GM12864 (cell line): Measurements from ENCODE around the gene AP1S2.

ENCODE experiments used
- DNase-seq: peaks from one replicate; pipeline ENCODE4 v3.0.0-alpha.2; 2011; ENCODE audit warnings: low read depth
- H3K4me3 ChIP-seq: 2 replicates; pipeline ENCODE4 v1.5.1; 2011; ENCODE audit warnings: mild to moderate bottlenecking, low read depth, low read length, control low read depth
- TF ChIP-seq, protein P1 (sequence below): IDR thresholded peaks from 2 replicates; pipeline ENCODE4 v1.5.1; 2011; ENCODE audit warnings: low read depth, mild to moderate bottlenecking, moderate library complexity, low read length, control low read depth, inconsistent platforms; ENCODE audit errors: missing control alignments

AP1S2 gene

DNA sequence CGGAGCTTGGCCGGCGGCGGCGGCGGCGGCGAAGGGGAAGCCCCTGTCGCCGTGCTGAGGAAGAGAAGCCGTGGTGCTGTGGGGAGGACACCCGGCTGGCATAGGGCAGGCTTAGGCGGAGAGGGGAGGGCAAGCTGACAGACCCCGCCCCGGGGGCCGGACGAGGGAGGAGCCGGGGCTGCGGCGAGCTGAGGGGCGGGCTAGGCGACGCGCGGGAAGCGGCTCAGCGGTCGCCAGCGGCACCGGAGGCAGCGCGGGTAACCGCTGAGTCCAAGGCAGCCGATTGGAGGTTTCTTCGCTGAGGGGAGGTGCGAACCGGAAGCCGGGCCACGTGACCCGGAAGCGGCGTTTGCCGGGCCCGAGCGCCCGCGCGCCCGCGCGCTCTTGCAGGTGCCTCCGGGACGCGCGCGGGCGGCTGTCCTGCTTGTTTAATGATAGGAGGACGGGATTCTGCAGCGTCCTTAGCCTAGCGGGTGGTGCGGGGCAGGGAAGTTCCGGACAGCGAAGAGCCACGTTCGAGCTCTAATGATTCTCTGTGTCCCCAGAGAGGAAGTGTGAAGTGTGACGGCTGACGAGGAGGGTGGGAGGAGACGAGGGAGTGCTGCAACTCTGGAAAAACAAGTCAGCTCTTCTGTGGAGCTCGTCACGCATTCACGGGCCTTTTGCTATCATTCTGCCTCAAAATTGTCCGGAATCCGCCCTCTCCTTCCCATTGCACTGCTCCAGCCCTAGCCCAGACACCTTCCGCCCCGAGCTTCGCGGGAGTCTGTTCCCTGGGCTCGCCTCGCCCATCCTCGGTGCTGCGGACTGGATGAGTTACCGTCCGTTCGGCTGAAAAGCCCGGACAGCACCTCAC lies at the start of gene AP1S2:
Gene AP1S2 (minus strand): TSS at position 102 of the 856 bp plus-strand sequence. CDS start 2,289 bp downstream, outside the sequence.
- peak; percentile 74 for DNase-seq
- H3K4me3 ChIP-seq = peak within 1 kb of the TSS; percentile 76
- TF ChIP-seq, protein P1, sequence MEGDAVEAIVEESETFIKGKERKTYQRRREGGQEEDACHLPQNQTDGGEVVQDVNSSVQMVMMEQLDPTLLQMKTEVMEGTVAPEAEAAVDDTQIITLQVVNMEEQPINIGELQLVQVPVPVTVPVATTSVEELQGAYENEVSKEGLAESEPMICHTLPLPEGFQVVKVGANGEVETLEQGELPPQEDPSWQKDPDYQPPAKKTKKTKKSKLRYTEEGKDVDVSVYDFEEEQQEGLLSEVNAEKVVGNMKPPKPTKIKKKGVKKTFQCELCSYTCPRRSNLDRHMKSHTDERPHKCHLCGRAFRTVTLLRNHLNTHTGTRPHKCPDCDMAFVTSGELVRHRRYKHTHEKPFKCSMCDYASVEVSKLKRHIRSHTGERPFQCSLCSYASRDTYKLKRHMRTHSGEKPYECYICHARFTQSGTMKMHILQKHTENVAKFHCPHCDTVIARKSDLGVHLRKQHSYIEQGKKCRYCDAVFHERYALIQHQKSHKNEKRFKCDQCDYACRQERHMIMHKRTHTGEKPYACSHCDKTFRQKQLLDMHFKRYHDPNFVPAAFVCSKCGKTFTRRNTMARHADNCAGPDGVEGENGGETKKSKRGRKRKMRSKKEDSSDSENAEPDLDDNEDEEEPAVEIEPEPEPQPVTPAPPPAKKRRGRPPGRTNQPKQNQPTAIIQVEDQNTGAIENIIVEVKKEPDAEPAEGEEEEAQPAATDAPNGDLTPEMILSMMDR = no peak

DNA sequence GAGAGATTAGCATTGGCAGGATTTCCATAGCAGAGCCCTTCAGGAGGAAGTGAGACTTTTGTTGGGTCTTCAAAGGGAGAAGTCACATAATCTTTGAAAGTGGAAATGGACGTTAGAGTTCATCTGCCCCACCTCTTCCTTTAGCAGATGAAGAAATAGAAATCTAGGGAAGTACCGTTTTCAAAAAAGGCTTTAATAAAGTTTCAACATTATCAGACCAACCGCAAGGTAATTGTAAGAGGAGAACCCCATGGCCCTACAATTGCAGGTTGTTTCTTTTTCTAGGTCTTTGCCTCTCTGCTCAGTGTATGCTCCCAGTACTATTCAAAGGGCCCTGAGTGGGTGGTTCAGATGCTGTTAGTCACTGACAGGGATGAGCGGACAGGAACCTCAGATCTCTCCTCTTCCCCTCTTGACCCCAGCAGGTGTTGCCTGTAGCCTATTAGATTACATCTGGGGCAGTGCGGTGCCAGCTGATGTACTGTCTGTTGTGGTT lies 48.6 kb upstream of the AP1S2 start:
- TF ChIP-seq, protein P1 = no peak
- DNase-seq = peak; percentile 78

DNA sequence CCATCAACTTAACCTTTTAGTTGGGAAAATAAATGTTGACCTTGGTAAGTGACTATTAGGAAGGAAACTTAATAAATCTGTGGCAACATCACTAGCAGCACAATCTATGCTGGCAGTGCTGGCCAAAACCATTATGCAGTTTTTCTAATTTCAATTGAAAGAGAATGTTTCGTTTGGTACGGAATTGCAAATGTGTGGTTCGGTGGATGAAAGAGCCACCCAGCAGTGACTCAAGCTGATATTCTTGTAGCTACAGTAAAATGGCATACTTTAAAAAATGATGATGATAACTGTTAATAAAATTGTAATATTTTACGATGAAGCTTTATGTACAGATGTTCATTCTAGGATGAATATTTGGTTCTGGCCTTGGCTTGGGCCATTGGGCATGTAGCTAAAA lies 40.7 kb upstream of the AP1S2 start:
- TF ChIP-seq, protein P1 = no peak
- no peak for DNase-seq
- no peak overlapping the region for H3K4me3 ChIP-seq

More for the DNA sequence above, 48.6 kb upstream of the AP1S2 start:
- no peak overlapping the region for H3K4me3 ChIP-seq

DNA sequence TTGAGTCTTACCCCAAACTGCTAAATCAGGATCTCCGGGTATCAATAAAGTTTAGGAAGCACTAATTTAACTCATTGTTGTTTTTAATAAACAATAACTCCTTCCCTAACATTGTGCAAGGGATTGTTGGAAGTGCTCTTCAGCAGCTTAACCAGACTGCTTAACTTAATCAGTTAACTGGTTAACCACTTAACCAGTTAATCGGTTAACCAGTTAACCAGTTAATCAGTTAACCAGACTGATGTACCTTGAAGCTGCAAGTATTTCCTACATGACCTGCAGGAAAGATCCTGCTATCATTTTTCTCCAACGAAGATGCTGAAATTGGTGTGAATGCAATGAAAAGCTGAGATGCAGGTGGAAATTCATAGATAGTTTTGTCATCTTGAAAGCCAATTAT lies 40.1 kb upstream of the AP1S2 start:
- TF ChIP-seq, protein P1 = no peak
- H3K4me3 ChIP-seq = no peak overlapping the region
- no peak for DNase-seq

DNA sequence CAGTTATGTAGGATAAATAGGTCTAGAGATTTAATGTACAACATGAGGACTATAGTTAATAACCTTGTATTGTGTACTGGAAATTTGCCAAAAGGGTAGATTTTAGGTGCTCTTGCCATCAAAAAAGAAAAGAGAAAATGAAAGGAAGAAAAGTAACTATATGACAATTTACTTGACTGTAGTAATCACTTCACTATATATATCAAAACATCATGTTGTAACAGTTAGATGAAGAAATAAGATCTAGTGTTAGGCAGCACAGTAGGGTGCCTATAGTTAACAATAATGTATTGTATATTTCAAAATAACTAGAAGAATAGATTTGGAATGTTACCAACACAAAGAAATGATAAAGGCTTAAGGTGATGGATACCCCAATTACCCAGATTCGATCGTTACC lies 35.9 kb upstream of the AP1S2 start:
- H3K4me3 ChIP-seq = no peak overlapping the region
- DNase-seq = no peak
- TF ChIP-seq, protein P1 = no peak

DNA sequence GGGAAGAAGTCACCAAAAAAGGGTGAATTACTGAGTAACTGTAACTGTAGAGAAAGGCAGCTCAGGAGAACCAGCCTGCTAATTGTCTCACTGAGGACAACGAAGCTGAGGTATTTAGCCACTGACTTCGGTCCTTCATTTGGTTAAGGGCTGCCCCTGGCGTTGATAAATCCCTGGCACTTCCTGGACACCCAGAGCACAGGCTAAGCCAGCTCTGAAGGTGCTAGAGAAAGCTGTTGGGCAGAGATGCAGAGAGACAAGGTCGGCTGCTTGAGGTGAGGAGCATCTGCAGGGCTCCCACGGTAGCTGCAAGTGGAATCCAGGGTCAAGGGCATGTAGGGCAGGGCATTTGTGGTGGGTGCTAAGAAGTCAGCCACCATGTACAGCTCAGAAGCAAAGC lies 33.4 kb upstream of the AP1S2 start:
- no peak overlapping the region for H3K4me3 ChIP-seq
- TF ChIP-seq, protein P1 = no peak
- DNase-seq = no peak

DNA sequence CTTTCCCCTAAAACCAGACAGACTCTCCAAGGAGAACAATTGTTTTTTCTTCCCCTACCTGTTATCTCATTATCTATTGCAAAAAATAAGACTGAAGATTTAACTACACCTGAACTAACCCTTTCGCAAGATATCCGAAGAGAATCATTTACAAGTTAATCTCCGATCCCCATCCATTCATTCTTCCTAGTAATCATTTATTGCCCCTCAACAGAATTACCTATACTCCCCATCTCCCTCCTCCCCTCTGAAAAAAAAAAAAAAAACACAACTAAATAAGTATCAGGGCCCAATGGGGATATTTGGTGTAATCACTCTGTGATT lies 28.9 kb upstream of the AP1S2 start:
- TF ChIP-seq, protein P1 = no peak
- no peak overlapping the region for H3K4me3 ChIP-seq
- no peak for DNase-seq
